ENCODE data around the gene RAP1GAP. TPM values are rescaled to one million over a fixed set of nuclear protein-coding genes. Genes with fewer than 3 reads are reported as not detected.

RAP1GAP gene
- total RNA-seq, 4 donors from 2014 or later, result 1.9 to 6.8 (median 5.0) TPM

DNA sequence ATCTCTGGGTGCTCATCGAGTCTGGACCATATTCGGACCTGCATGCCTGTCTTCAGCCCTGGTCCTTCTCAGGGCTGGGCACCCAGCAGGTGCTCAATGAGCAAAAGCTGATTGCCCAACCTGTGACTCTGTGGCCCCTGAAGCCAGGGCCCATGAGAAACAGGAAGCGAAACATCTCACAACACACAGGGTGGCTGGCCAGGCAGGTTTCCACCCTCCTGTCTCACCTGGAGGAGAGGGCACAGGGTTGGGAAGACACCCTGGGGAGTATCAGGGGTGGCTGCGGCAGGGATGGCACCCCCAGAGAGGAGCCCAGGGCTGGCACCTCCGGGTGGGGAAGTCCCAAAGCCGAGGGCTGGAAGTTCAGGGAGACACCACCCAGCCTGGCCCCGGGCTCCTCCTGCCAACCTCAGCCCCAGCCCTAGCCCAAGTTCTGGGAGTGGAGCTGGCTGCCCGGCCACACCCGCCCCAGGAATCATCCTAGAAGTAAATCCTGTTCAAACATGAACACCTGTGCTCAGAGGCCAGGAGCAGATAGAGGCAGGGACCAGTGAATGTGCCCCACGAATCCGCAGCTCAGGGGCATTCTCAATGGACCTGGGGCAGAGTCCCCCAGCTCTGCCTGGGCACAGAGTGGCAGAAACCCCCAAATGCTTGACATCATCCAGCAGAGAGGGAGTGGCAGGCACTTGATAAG, 54.6 kb downstream of the RAP1GAP start:
- no peaks in the 10 kb centered on the region for H3K36me3 ChIP-seq
- no peak for DNase-seq

DNA sequence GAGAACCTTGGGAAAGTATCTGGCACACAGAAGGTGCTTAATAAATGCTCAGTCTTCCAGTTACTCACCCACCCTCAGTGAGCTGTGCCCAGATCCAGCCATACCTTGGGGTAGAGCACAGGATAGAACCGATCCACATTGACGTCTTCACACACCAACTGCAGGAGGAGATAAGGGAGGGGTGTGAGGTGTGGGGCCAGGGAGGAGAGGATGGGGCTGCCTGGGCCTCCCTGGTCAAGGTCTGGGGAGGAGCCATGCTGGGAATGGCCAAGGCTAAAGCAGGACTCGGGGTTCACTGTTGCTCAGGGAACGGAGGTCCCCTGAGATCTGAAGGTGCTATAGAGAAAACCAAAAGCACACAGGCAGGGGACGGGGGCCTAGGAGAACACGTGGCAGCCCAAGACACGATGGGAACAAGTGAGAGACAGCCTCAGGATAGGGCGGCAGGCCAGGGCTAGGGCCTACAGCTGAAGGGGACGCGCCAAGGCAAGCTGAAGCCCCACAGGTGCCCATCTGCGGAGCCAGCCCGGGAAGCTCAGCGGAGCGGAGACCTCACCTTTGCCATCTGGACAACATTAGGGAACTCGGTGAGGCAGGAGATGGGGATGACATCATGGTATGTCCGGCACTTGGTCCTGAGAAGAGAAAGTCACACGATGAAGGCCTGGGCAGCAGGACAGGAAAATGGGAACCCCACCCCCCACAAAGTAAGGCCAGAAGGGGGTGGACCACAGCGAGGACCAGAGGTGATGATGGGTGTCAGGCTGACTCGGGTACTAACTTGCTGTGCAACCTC, 55.9 kb downstream of the RAP1GAP start:
- H3K4me3 ChIP-seq, result no peak overlapping the region
- H3K36me3 ChIP-seq, result no peaks in the 10 kb centered on the region
- H3K4me1 ChIP-seq, result peaks cover 6 to 22% (median 10%) of the 10 kb centered on the region in 3 donors
- 69 to 80% methylated on average over 17 to 19 of the region's 19 CpGs for WGBS, 2 donors
- H3K27ac ChIP-seq, result no peak overlapping the region
- intact Hi-C loops (cut with DNase I), result no loop called here
- H3K9me3 ChIP-seq, result no peaks in the 10 kb centered on the region
- DNase-seq, result no peak
- peaks cover 0 to 3% (median 0%) of the 10 kb centered on the region in 4 donors for H3K27me3 ChIP-seq
- TF ChIP-seq, protein P1, sequence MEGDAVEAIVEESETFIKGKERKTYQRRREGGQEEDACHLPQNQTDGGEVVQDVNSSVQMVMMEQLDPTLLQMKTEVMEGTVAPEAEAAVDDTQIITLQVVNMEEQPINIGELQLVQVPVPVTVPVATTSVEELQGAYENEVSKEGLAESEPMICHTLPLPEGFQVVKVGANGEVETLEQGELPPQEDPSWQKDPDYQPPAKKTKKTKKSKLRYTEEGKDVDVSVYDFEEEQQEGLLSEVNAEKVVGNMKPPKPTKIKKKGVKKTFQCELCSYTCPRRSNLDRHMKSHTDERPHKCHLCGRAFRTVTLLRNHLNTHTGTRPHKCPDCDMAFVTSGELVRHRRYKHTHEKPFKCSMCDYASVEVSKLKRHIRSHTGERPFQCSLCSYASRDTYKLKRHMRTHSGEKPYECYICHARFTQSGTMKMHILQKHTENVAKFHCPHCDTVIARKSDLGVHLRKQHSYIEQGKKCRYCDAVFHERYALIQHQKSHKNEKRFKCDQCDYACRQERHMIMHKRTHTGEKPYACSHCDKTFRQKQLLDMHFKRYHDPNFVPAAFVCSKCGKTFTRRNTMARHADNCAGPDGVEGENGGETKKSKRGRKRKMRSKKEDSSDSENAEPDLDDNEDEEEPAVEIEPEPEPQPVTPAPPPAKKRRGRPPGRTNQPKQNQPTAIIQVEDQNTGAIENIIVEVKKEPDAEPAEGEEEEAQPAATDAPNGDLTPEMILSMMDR (IDR thresholded peaks at IDR 0.05), result no peak
- no peak for TF ChIP-seq POLR2A (IDR thresholded peaks at IDR 0.05)

More for the DNA sequence above, 54.6 kb downstream of the RAP1GAP start:
- WGBS, 2 donors, result 44 to 59% methylated on average over 6 of the region's 11 CpGs
- TF ChIP-seq, protein P1 (IDR thresholded peaks at IDR 0.05), result no peak
- no peak for TF ChIP-seq POLR2A (IDR thresholded peaks at IDR 0.05)
- Histone ChIP-seq H3K4me1 (peaks cover 6 to 21% (median 10%) of the 10 kb centered on the region in 3 donors), H3K4me3 (no peak overlapping the region), H3K27ac (peak overlapping the region; percentile 14 to 71 (median 67)), H3K9me3 (no peaks in the 10 kb centered on the region), H3K27me3 (peaks cover 0 to 8% (median 0%) of the 10 kb centered on the region in 4 donors)
- intact Hi-C loops (cut with DNase I), result no loop called here

DNA sequence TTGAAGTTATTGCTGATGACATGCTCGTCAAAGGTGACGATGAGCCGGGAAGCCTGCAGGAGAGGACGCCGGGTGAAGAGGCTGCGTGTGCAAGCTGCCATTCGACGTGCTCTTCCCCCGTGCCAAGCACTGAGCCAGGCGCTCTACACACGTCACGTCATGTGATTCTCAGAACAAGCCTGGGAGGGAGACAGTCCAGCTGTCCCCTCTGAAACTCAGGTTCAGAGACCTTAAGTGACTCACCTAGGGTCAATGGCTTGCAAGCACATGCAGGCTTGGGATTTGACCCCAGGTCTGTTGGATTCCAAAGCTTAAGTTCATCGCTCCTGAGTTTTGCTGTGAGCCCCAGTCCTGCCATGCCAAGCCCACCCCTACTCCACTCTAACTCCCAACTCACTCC, 57.1 kb downstream of the RAP1GAP start:
- WGBS, 2 donors, result 93 to 99% methylated on average over 12 of the region's 13 CpGs
- TF ChIP-seq, protein P1 (IDR thresholded peaks at IDR 0.05), result no peak
- intact Hi-C loops (cut with DNase I), result no loop called here

DNA sequence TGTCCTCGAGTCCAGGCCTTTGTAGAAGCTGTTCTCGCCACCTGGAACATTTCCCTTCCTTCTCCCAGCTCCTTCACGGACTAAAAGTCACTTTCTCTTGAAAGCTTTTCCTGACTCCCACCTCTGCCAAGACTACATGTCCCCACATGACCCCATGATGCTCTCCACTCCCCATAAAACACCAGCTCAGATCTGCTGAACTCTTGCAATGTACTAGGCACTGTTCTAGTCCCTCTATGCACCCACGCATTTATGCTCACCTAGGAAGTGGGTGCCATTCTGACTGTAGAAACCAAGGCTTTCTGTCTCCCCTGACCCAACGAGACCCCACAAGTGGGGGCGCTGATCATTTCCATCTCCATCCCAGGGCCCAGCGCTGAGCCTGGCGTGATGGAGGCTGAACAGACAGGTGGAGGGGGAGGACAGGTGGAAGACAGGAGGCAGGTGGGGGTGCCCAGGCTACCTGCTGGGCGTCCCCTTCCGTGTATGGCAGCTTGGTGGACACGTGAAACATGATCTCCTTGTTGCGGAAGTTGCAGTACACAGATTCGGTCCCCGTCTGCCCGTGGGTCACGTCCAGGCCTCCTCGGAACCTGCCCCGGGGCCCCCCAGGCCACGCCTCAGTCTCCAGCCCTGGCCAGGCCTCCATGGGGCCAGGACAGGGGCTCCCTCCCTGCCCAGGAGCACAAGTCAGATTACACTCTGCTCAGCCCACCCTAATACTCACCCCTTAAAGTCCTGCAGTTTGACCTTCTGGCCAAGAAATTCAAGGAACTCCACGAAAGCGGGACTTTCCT, 58.0 kb downstream of the RAP1GAP start:
- no peaks in the 10 kb centered on the region for H3K36me3 ChIP-seq
- peaks cover 0 to 7% (median 0%) of the 10 kb centered on the region in 4 donors for H3K27me3 ChIP-seq
- no peak overlapping the region for H3K4me3 ChIP-seq
- peaks cover 9 to 33% (median 10%) of the 10 kb centered on the region in 3 donors for H3K4me1 ChIP-seq
- intact Hi-C loops (cut with DNase I), result no loop called here
- no peak overlapping the region for H3K27ac ChIP-seq
- no peak for DNase-seq
- no peaks in the 10 kb centered on the region for H3K9me3 ChIP-seq
- TF ChIP-seq POLR2A (IDR thresholded peaks at IDR 0.05), result no peak
- TF ChIP-seq, protein P1 (IDR thresholded peaks at IDR 0.05), result no peak
- WGBS, 2 donors, result 75 to 81% methylated on average over 11 to 17 of the region's 21 CpGs

More for the DNA sequence above, 57.1 kb downstream of the RAP1GAP start:
- H3K27me3 ChIP-seq, result peaks cover 0 to 7% (median 0%) of the 10 kb centered on the region in 4 donors
- DNase-seq, result no peak
- peaks cover 9 to 33% (median 10%) of the 10 kb centered on the region in 3 donors for H3K4me1 ChIP-seq
- no peak overlapping the region for H3K27ac ChIP-seq
- H3K9me3 ChIP-seq, result no peaks in the 10 kb centered on the region
- no peaks in the 10 kb centered on the region for H3K36me3 ChIP-seq
- no peak overlapping the region for H3K4me3 ChIP-seq
